Measurements from ENCODE around the gene SPHKAP.

Gene SPHKAP

GRCh38 chr2:228064796-228065315 lies 116.6 kb downstream of the SPHKAP start:
- no peaks in the 10 kb centered on the region for H3K9me3 ChIP-seq (ENCODE audit: insufficient read depth, low read depth, low read length)
- H3F3A ChIP-seq (ENCODE audit: low read depth), result no peaks in the 10 kb centered on the region
- no peaks in the 10 kb centered on the region for H3K79me2 ChIP-seq (ENCODE audit: insufficient read depth, low read length)
- H3K9ac ChIP-seq (ENCODE audit: low read depth, low read length, poor library complexity, severe bottlenecking), result no peak overlapping the region
- H3K27me3 ChIP-seq (ENCODE audit: insufficient read depth, low read length, poor library complexity, severe bottlenecking), result no peaks in the 10 kb centered on the region
- no peak overlapping the region for H3K4me3 ChIP-seq (ENCODE audit: low read length, poor library complexity, severe bottlenecking)
- no peaks in the 10 kb centered on the region for H3K36me3 ChIP-seq (ENCODE audit: insufficient read depth, low read length)
- no peaks in the 10 kb centered on the region for H3K9me2 ChIP-seq (replicated peaks; ENCODE audit: low read depth, low read length)
- H3K4me1 ChIP-seq (ENCODE audit: insufficient read depth, low read length, poor library complexity, severe bottlenecking), result no peaks in the 10 kb centered on the region
- no peaks in the 10 kb centered on the region for H4K20me1 ChIP-seq (ENCODE audit: insufficient read depth, low read length, poor library complexity, severe bottlenecking)
- H2AFZ ChIP-seq (ENCODE audit: low read length), result no peak overlapping the region
- no peak for TF ChIP-seq CTCF (conservative IDR thresholded peaks at IDR 0.05; ENCODE audit: low read length)
- TF ChIP-seq EZH2phosphoT487 (IDR thresholded peaks at IDR 0.05; ENCODE audit: borderline replicate concordance), result no peak
- H3K4me2 ChIP-seq (ENCODE audit: low read depth, low read length, poor library complexity, severe bottlenecking), result no peak overlapping the region

DNA sequence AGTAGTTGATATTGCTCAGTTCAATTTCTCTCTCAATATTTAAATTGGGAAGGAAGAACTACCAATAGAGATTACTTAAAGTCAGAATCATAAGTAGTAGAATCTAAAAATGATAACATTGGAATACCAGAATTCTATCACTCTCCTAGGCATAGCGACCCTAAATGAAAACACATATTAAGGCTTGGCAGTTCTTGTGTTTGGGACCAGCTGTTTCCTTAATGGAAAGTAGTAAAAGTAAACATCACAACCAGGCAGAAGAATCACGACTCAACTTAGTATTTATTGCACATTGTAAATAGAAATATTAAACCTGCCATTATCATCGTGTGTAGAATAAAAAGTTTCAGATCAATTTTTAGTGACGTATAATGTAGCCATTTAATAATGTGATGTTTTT lies 117.5 kb downstream of the SPHKAP start:
- no peaks in the 10 kb centered on the region for H3K4me1 ChIP-seq (ENCODE audit: insufficient read depth, low read length, poor library complexity, severe bottlenecking)
- H3K27me3 ChIP-seq (ENCODE audit: insufficient read depth, low read length, poor library complexity, severe bottlenecking), result no peaks in the 10 kb centered on the region
- H4K20me1 ChIP-seq (ENCODE audit: insufficient read depth, low read length, poor library complexity, severe bottlenecking), result no peaks in the 10 kb centered on the region
- no peaks in the 10 kb centered on the region for H3K36me3 ChIP-seq (ENCODE audit: insufficient read depth, low read length)
- H3K9me2 ChIP-seq (replicated peaks; ENCODE audit: low read depth, low read length), result no peaks in the 10 kb centered on the region
- no peak for TF ChIP-seq CTCF (conservative IDR thresholded peaks at IDR 0.05; ENCODE audit: low read length)
- no peak for TF ChIP-seq EZH2phosphoT487 (IDR thresholded peaks at IDR 0.05; ENCODE audit: borderline replicate concordance)
- H3K79me2 ChIP-seq (ENCODE audit: insufficient read depth, low read length), result no peaks in the 10 kb centered on the region
- no peak overlapping the region for H2AFZ ChIP-seq (ENCODE audit: low read length)
- H3F3A ChIP-seq (ENCODE audit: low read depth), result no peaks in the 10 kb centered on the region
- H3K4me3 ChIP-seq (ENCODE audit: low read length, poor library complexity, severe bottlenecking), result no peak overlapping the region
- no peak overlapping the region for H3K9ac ChIP-seq (ENCODE audit: low read depth, low read length, poor library complexity, severe bottlenecking)
- no peak overlapping the region for H3K4me2 ChIP-seq (ENCODE audit: low read depth, low read length, poor library complexity, severe bottlenecking)
- no peaks in the 10 kb centered on the region for H3K9me3 ChIP-seq (ENCODE audit: insufficient read depth, low read depth, low read length)

DNA sequence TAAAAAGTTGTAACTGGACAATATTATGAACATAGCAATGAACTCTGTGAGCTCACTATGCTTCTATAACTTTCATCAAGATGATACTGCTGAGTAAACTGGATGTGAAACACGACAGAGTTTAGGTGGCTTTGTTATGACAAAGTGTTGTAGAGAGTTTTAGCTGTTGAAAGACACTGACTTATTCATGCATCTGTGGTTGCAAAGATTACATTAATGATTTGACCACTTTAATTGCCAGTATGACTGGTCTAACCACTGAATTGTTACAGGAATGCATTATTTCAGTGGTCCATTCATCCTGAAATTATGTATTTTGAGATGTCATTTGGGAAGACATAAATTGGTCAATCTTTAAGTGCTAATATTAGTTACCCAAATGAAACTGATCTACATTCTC lies 117.9 kb downstream of the SPHKAP start:
- no peaks in the 10 kb centered on the region for H3K9me2 ChIP-seq (replicated peaks; ENCODE audit: low read depth, low read length)
- H3K9me3 ChIP-seq (ENCODE audit: insufficient read depth, low read depth, low read length), result no peaks in the 10 kb centered on the region
- no peaks in the 10 kb centered on the region for H3K79me2 ChIP-seq (ENCODE audit: insufficient read depth, low read length)
- TF ChIP-seq EZH2phosphoT487 (IDR thresholded peaks at IDR 0.05; ENCODE audit: borderline replicate concordance), result no peak
- TF ChIP-seq CTCF (conservative IDR thresholded peaks at IDR 0.05; ENCODE audit: low read length), result no peak
- no peak overlapping the region for H3K9ac ChIP-seq (ENCODE audit: low read depth, low read length, poor library complexity, severe bottlenecking)
- no peak overlapping the region for H3K4me3 ChIP-seq (ENCODE audit: low read length, poor library complexity, severe bottlenecking)
- H3K36me3 ChIP-seq (ENCODE audit: insufficient read depth, low read length), result no peaks in the 10 kb centered on the region
- H2AFZ ChIP-seq (ENCODE audit: low read length), result no peak overlapping the region
- no peaks in the 10 kb centered on the region for H4K20me1 ChIP-seq (ENCODE audit: insufficient read depth, low read length, poor library complexity, severe bottlenecking)
- no peak overlapping the region for H3K4me2 ChIP-seq (ENCODE audit: low read depth, low read length, poor library complexity, severe bottlenecking)
- H3F3A ChIP-seq (ENCODE audit: low read depth), result no peaks in the 10 kb centered on the region
- no peaks in the 10 kb centered on the region for H3K27me3 ChIP-seq (ENCODE audit: insufficient read depth, low read length, poor library complexity, severe bottlenecking)
- H3K4me1 ChIP-seq (ENCODE audit: insufficient read depth, low read length, poor library complexity, severe bottlenecking), result no peaks in the 10 kb centered on the region

Measured in Loucy (cell line).